GM19397 (cell line): ENCODE data around the gene KCNA10.

Experiments
- ATAC-seq: cut with Tn5 transposase; IDR thresholded peaks from one replicate; pipeline ENCODE4 v1.9.1; 2021; ENCODE audit warnings: mild to moderate bottlenecking, moderate library complexity; ENCODE audit not compliant: unreplicated experiment

Gene KCNA10

DNA sequence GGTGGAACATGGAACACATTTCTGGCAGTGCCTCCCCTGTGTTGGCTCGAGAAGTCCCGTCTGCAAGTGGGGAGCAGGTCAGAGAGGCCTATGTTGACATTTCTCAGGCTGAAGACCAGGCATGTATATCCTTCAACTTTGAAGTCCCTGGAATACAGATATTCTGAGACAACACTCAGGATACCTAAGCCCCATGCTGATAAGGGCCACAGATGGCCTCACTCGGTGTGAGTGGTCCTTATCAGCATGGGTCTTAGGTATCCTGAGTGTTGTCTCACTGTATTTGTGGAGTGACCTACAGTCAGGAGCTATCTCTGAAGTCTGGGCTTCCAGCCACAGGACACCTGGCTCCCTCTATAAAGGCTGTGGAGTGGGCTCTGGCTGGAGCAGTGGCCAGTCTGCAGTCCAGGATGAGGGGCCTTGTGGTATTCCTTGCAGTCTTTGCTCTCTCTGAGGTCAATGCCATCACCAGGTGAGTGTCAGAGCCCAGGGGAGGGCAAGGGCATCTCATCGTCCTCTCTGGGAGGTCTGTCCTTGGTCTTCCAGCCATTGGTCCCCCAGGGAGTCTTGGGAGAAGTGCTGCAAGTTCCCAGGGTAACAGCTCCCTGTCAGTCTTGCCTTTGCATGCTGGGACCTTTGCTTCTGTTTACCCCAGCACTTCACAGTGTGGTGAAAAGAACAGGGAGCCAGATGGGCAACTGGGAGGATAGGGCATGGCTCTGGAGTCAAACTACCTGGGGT is 38.4 kb downstream of the KCNA10 start:
- ATAC-seq = no peak

DNA sequence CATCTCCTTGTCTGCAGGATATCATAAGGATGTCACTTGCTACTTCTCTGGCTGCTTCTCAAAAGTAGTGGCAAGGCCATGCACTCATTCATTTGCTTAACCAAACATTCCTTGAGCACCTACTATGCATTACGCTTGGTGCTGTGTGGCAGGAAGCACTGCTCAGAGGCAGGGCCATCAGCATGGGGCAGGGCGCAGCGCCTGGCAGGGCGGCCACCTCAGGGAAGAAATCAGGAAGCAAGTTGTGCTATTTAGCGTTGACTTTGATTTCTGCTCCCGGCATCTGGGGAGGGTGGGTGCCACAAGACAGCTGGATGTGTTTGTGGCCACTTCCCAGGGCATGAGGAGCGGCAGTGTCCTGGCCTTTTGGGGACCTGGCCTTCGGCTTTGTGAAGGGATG is 40.1 kb downstream of the KCNA10 start:
- no peak for ATAC-seq

- no peak for ATAC-seq
Measured at GRCh38 chr1:110477967-110478640, 40.9 kb downstream of the KCNA10 start.

- ATAC-seq = no peak
Measured at GRCh38 chr1:110477445-110477957, 41.5 kb downstream of the KCNA10 start.

- ATAC-seq = no peak
Measured at GRCh38 chr1:110477041-110477440, 41.9 kb downstream of the KCNA10 start.

DNA sequence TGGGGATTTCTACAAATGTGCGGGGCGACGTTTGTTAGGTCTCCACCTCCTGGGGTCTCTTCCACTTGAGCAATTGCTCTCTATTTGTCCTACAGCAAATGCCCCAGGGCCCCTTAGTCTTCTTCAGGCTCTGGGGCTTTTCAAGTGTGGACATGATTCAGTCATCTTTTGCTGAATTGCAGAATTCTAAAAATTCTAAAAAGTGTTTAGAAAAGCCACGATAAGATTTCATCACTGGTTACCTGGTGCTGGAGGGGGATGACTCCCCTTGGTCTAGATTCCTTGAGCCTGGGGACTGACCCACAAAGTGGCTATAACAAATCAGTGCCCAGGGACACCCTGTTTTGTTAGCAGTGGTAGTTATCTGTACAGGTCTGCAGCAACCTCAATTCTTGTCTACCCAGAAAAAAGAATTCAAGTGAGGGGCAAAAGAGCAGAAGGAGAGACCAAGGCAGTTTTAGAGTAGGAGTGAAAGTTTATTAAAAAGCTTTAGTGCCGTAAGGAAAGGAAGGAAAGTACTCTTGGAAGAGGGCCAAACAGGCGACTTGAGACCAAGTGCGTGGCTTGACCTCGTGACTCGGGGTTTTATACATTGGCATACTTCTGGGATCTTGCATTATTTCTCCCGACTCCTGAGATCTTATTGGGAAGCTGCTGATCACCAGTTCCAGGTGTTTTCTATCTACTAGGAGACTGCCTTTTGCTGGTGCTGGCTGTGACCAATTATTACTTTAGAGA is 42.8 kb downstream of the KCNA10 start:
- no peak for ATAC-seq

DNA sequence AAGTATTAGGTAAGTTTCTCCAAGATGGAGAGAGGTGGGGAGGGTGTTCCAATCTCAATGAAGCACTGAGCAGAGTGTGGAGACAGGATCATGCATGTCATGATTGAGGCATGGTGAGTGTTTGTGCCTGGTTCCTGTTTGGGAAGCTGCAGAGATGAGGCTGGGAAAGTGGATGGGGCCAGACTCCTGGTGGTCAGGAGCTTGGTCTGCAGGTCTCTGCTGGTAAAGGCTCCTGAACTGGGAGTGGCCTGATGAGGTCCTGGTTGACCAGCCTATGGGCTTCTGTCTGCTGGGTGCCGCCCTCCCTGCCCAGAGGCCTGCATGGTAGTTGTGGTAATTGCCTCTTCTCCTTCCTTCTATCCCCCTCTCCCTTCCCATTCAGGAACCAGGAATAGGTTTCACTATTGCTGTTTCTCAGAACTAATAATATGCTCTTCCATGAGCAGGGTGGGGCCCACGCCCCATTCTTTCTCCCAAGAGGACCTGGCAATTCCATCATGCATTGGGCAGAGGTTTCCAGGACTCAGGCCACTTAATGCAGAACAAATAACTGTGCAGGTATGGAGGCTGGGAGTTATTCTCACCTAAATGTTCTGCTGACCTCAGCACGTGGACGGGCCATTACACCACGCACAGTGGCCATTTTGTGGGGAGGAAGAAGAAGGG is 43.5 kb downstream of the KCNA10 start:
- no peak for ATAC-seq

GRCh38 chr1:110474444-110474843 is 44.5 kb downstream of the KCNA10 start:
- no peak for ATAC-seq

- ATAC-seq = no peak
Measured at GRCh38 chr1:110472546-110472945, 46.4 kb downstream of the KCNA10 start.

GRCh38 chr1:110471131-110471530 is 47.8 kb downstream of the KCNA10 start:
- ATAC-seq = no peak
